Heart left ventricle (tissue), 16 donors: ENCODE results near the gene C9orf152. TPM values are rescaled to one million over a fixed set of nuclear protein-coding genes. Genes with fewer than 3 reads are reported as not detected.

Experiments
- ATAC-seq, 4 donors: fragments of 200-7000 bp; cut with Tn5 transposase; one replicate each; pipeline ENCODE4 v1.9.1; 2020 to 2022; ENCODE audit warnings: moderate library complexity in 4 of 4, mild to moderate bottlenecking in 3 of 4, moderate number of reproducible peaks in 1 of 4
- DNase-seq, 5 donors: peaks; one replicate each; pipeline ENCODE4 v3.0.0-alpha.2; 2020
- H3K27ac ChIP-seq, 12 donors: fragments of 200-600 bp; sonication (generic) in 4 of 12; one replicate each; pipeline versions ENCODE4 v1.5.0 to v1.8.0; 2016 to 2022; ENCODE audit warnings: mild to moderate bottlenecking in 2 of 12
- H3K27me3 ChIP-seq, 9 donors: fragments of 200-600 bp; sonication (generic) in 2 of 9; one replicate each; pipeline versions ENCODE4 v1.5.1 to v1.8.0; 2016 to 2022; ENCODE audit warnings: mild to moderate bottlenecking in 3 of 9
- H3K36me3 ChIP-seq, 9 donors: fragments of 200-600 bp; sonication (generic) in 2 of 9; one replicate each; pipeline versions ENCODE4 v1.5.0 to v1.8.0; 2018 to 2022; ENCODE audit warnings: mild to moderate bottlenecking in 2 of 9
- H3K4me1 ChIP-seq, 12 donors: fragments of 200-600 bp; sonication (generic) in 4 of 12; one replicate each; pipeline versions ENCODE4 v1.5.0 to v1.8.0; 2016 to 2022; ENCODE audit warnings: mild to moderate bottlenecking in 3 of 12
- H3K4me3 ChIP-seq, 12 donors: fragments of 200-600 bp; sonication (generic) in 4 of 12; one replicate each; pipeline versions ENCODE4 v1.5.0 to v1.8.0; 2017 to 2022; ENCODE audit warnings: mild to moderate bottlenecking in 9 of 12, moderate library complexity in 4 of 12
- H3K9me3 ChIP-seq, 12 donors: fragments of 200-600 bp; sonication (generic) in 4 of 12; one replicate each; pipeline versions ENCODE4 v1.5.0 to v1.8.0; 2016 to 2022; ENCODE audit warnings: mild to moderate bottlenecking in 1 of 12
- POLR2A ChIP-seq, 2 donors: fragments of 450-650 bp; IDR thresholded peaks; one replicate each; pipeline ENCODE4 v1.6.1; 2017; ENCODE audit warnings: antibody characterized with exemption in 2 of 2, mild to moderate bottlenecking in 2 of 2, moderate library complexity in 2 of 2
- WGBS, 4 donors: extraction: QIAGEN DNeasy Blood & Tissue Kit in 2 of 4; methylation state at CpG; one replicate each; pipeline versions ENCODE4 v1.1.5 to v1.1.7; 2013 to 2018; 5-methylcytosine and 5-hydroxymethylcytosine counted together
- intact Hi-C, 10 donors: fragments of 100-400 bp; cut with DNase I; formaldehyde crosslinking; loops; one replicate each; pipeline versions ENCODE4 v1.11.1 to v1.14.2; 2022
- polyA plus RNA-seq, 2 donors: library from polyadenylated mRNA; stranded (reverse); fragments of 200-250 nt; gene quantifications; one replicate each; pipeline ENCODE4 v1.2.3, GENCODE V29; 2013
- total RNA-seq, 9 donors: library from RNA; depleted of rRNA in 2 of 9; stranded (reverse); fragments of >200 nt in 2 of 9; fragmentation: NEBNext Ultra II Directional in 3 of 9; extraction: Animal tissue kit (Norgen Biotek cat#: 25700) in 3 of 9; gene quantifications; one replicate each; pipeline versions ENCODE4 v1.1.0 to v1.2.4, GENCODE V29; 2016 to 2023
- TF ChIP-seq, protein P1 (sequence below), 12 donors: fragments of 200-600 bp; sonication (generic) in 4 of 12; IDR thresholded peaks; one replicate each; pipeline versions ENCODE4 v1.5.0 to v1.8.0; 2018 to 2022; ENCODE audit warnings: antibody characterized with exemption in 12 of 12, mild to moderate bottlenecking in 5 of 12
- donor health status: ischemic (EF 13 %, LVEDD 7.1; RV severe dilation, severe dysfunction).
- donor health status: healthy with polysubstance abuse.
- donor health status: DM: no; HTN: yes; CAD: no.
- donor health status: DM: no; HTN: no; CAD: no.
- donor health status: ischemic (EF 25% LVEDD 6.9; RV normal size, moderate dysfunction).
- donor health status: ischemic (EF 25% LVEDD 5.7; RV mildly dilated, moderate dysfunction).
- donor health status: healthy.
- donor health status: DM: yes; HTN: yes; CAD: no.
- donor health status: ischemic (EF 35%, LVEDD 5.7; RV mildly dilated, moderate dysfunction).
- donor health status: nonischemic (EF 11% LVEDD 7.7; RV severe dilation, severe dysfunction).
- donor health status: DM: yes; HTN: yes; CAD: no.
- donor health status: PGD.
- donor health status: ischemic (EF 29% LVEDD 5.4; RV normal size, mild dysfunction).
- donor health status: nonischemic (EF 23%, LVEDD 6.1; RV moderate dilation, normal function).

Gene C9orf152
- total and polyA plus RNA-seq, 11 donors = not detected

GRCh38 chr9:110186254-110186653 is 21.7 kb downstream of the C9orf152 start:
- Histone ChIP-seq H3K4me3 (no peak overlapping the region), H3K4me1 (peaks cover 0 to 23% (median 1%) of the 10 kb centered on the region in 12 donors), H3K9me3 (no peaks in the 10 kb centered on the region), H3K27ac (no peak overlapping the region), H3K27me3 (no peaks in the 10 kb centered on the region), H3K36me3 (no peaks in the 10 kb centered on the region)
- TF ChIP-seq, protein P1, sequence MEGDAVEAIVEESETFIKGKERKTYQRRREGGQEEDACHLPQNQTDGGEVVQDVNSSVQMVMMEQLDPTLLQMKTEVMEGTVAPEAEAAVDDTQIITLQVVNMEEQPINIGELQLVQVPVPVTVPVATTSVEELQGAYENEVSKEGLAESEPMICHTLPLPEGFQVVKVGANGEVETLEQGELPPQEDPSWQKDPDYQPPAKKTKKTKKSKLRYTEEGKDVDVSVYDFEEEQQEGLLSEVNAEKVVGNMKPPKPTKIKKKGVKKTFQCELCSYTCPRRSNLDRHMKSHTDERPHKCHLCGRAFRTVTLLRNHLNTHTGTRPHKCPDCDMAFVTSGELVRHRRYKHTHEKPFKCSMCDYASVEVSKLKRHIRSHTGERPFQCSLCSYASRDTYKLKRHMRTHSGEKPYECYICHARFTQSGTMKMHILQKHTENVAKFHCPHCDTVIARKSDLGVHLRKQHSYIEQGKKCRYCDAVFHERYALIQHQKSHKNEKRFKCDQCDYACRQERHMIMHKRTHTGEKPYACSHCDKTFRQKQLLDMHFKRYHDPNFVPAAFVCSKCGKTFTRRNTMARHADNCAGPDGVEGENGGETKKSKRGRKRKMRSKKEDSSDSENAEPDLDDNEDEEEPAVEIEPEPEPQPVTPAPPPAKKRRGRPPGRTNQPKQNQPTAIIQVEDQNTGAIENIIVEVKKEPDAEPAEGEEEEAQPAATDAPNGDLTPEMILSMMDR (IDR thresholded peaks at IDR 0.05) = no peak
- intact Hi-C loops = loop anchor here in 3 of 10 donors (10.0 kb wide), 1 partner anchor 439 kb away; no protein-coding TSS in a partner anchor
- no peak for DNase-seq
- ATAC-seq = no peak
- WGBS, 4 donors = 90 to 97% (median 94%) methylated on average over 2 of the region's 2 CpGs

DNA sequence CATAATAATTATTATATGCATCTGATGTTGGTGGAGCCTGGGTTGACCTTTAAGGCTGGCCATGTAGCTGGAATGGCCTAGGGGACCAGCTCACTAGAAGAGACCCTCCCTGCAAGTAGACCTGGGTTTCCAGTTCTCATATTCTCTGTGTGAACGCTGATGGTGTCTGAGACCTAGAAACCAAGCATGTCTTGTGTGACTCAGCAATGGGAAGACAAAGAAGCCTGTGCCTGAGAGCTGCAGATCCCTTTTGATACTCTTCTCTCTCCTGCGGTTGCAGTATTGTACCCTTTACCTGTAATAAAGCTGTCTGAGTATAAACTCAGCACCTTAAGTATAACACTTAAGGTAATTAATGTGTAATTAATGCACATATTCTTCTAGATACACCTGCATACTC is 22.2 kb downstream of the C9orf152 start:
- no peak for ATAC-seq
- no peak overlapping the region for H3K27ac ChIP-seq
- 93 to 98% (median 95%) methylated on average over 2 of the region's 2 CpGs for WGBS, 4 donors
- no peak for DNase-seq
- no peak overlapping the region for H3K4me3 ChIP-seq
- TF ChIP-seq, protein P1 (IDR thresholded peaks at IDR 0.05) = no peak
- TF ChIP-seq POLR2A (IDR thresholded peaks at IDR 0.05) = no peak
- H3K36me3 ChIP-seq = no peaks in the 10 kb centered on the region
- H3K4me1 ChIP-seq = peaks cover 0 to 23% (median 1%) of the 10 kb centered on the region in 12 donors
- intact Hi-C loops = loop anchor here in 3 of 10 donors (2.0 to 10.0 kb wide), 2 partner anchors 27 to 439 kb away; no protein-coding TSS in a partner anchor
- no peaks in the 10 kb centered on the region for H3K27me3 ChIP-seq
- H3K9me3 ChIP-seq = no peaks in the 10 kb centered on the region

- peak in 3 of 4 donors; percentile 59 to 68 (median 66) for ATAC-seq
These were observed 24.5 kb downstream of the C9orf152 start for GRCh38 chr9:110183208-110184145.

More at GRCh38 chr9:110183208-110184145, 24.5 kb downstream of the C9orf152 start:
- intact Hi-C loops = loop anchor here in 9 of 10 donors (1.0 to 10.0 kb wide), 6 partner anchors 29 to 441 kb away; no protein-coding TSS in a partner anchor
- no peaks in the 10 kb centered on the region for H3K9me3 ChIP-seq
- H3K4me3 ChIP-seq = no peak overlapping the region
- H3K27me3 ChIP-seq = no peaks in the 10 kb centered on the region
- H3K27ac ChIP-seq = no peak overlapping the region
- DNase-seq = peak in 4 of 5 donors; percentile 43 to 53 (median 48)
- peaks cover 0 to 9% (median 0%) of the 10 kb centered on the region in 12 donors for H3K4me1 ChIP-seq
- no peaks in the 10 kb centered on the region for H3K36me3 ChIP-seq
- 74 to 78% (median 76%) methylated on average over 7 of the region's 7 CpGs for WGBS, 4 donors
- TF ChIP-seq POLR2A (IDR thresholded peaks at IDR 0.05) = no peak
- TF ChIP-seq, protein P1 (IDR thresholded peaks at IDR 0.05) = peak; percentile 59 to 77 (median 68)
